K562 (cell line): Measurements from ENCODE around the gene OSGEP. TPM values are rescaled to one million over a fixed set of nuclear protein-coding genes. Genes with fewer than 3 reads are reported as not detected.

Experiments used
- ATAC-seq: fragments of 200-7000 bp; cut with Tn5 transposase; 3 replicates; pipeline ENCODE4 v1.9.1; 2020; ENCODE audit warnings: moderate library complexity
- BruUV-seq: library from RNA; stranded (reverse); fragments of 400-500 nt; replicated peaks from 2 replicates; lab custom pipeline; 2021; lab: Mats Ljungman, UMichigan
- CTCF ChIA-PET: fragments of 300-600 bp; formaldehyde crosslinking; extraction: SDS; loops from one replicate; lab custom pipeline; 2021; ENCODE audit warnings: low intra/inter-chr PET ratio; lab: Yijun Ruan, JAX
- POLR2A ChIA-PET: fragments of 300-600, 350-650 bp; sonication (Branson Sonifier 250); formaldehyde crosslinking; extraction: SDS; loops from one replicate; lab custom pipeline; 2021; ENCODE audit warnings: antibody characterized with exemption, inconsistent platforms; lab: Yijun Ruan, JAX
- DNase-seq, 4 experiments: peaks; one replicate each; pipeline versions ENCODE4 v3.0.0 to v3.0.0-alpha.2; 2011 to 2018; ENCODE audit warnings: low spot score in 3 of 4, mixed read lengths in 3 of 4; ENCODE audit errors: extremely low read depth in 1 of 4
- FAIRE-seq: peaks from 2 replicates; lab custom pipeline; 2011; peaks lifted over from hg19 to GRCh38; lab: Jason Lieb, UNC
- H2AFZ ChIP-seq: 2 replicates; pipeline ENCODE4 v1.6.0; 2011; ENCODE audit warnings: low read depth, low read length, control low read depth, inconsistent platforms
- H3K27ac ChIP-seq: fragments of 200-600 bp; 3 replicates; pipeline ENCODE4 v1.8.0; 2011; ENCODE audit warnings: low read depth, mild to moderate bottlenecking, control low read depth, inconsistent platforms, low read length, moderate library complexity, mixed read lengths; ENCODE audit errors: extremely low read depth
- H3K27me3 ChIP-seq, 2 experiments: fragments of 300-600 bp in 1 of 2; 2 replicates in 1 of 2; 3 replicates in 1 of 2; pipeline versions ENCODE4 v1.6.0 to v1.8.0; 2011; ENCODE audit warnings: inconsistent platforms in 2 of 2, low read length in 2 of 2, mild to moderate bottlenecking in 1 of 2, mixed read lengths in 1 of 2, moderate library complexity in 1 of 2; ENCODE audit not compliant: control insufficient read depth in 2 of 2, insufficient read depth in 2 of 2
- H3K36me3 ChIP-seq: fragments of 300-600 bp; 3 replicates; pipeline ENCODE4 v1.8.0; 2011; ENCODE audit warnings: mild to moderate bottlenecking, low read length, inconsistent platforms; ENCODE audit not compliant: control insufficient read depth, insufficient read depth
- H3K4me1 ChIP-seq, 2 experiments: fragments of 200-600 bp in 1 of 2; replicated peaks in 1 of 2; 2 replicates in 1 of 2; 3 replicates in 1 of 2; pipeline versions ENCODE4 v1.5.1 to v1.8.0; 2011; ENCODE audit warnings: inconsistent platforms in 2 of 2, low read length in 2 of 2, mild to moderate bottlenecking in 1 of 2, mixed read lengths in 1 of 2, moderate library complexity in 1 of 2; ENCODE audit not compliant: control insufficient read depth in 2 of 2, insufficient read depth in 2 of 2
- H3K4me2 ChIP-seq: 2 replicates; pipeline ENCODE4 v1.6.1; 2011; ENCODE audit warnings: low read length, control low read depth, inconsistent platforms, mixed read lengths; ENCODE audit not compliant: insufficient read depth
- H3K4me3 ChIP-seq: fragments of 200-600 bp; sonication (generic), shearing (Covaris generic); 2 replicates; pipeline ENCODE4 v1.5.1; 2016; ENCODE audit warnings: control low read depth, inconsistent platforms
- H3K79me2 ChIP-seq: fragments of 200-600 bp; 3 replicates; pipeline ENCODE4 v1.8.0; 2011; ENCODE audit warnings: low read length, inconsistent platforms; ENCODE audit not compliant: control insufficient read depth, insufficient read depth
- H3K9ac ChIP-seq, 2 experiments: 2 replicates each; pipeline versions ENCODE4 v1.6.0 to v1.6.1; 2011; ENCODE audit warnings: low read depth in 2 of 2, low read length in 2 of 2, control low read depth in 1 of 2, inconsistent platforms in 1 of 2, mild to moderate bottlenecking in 1 of 2, mixed read lengths in 1 of 2; ENCODE audit not compliant: insufficient read depth in 1 of 2
- H3K9me1 ChIP-seq: one replicate; pipeline ENCODE4 v1.6.0; 2011; ENCODE audit warnings: inconsistent platforms, mild to moderate bottlenecking, low read length, moderate library complexity; ENCODE audit not compliant: control insufficient read depth, insufficient read depth
- H3K9me3 ChIP-seq: replicated peaks from 2 replicates; pipeline ENCODE4 v1.5.1; 2011; ENCODE audit warnings: low read depth, low read length, inconsistent platforms; ENCODE audit not compliant: control insufficient read depth, insufficient read depth
- H4K20me1 ChIP-seq: replicated peaks from 2 replicates; pipeline ENCODE4 v1.6.1; 2011; ENCODE audit warnings: low read length, inconsistent platforms, mixed read lengths; ENCODE audit not compliant: control insufficient read depth, insufficient read depth
- ARID2 ChIP-seq: fragments of 450-650 bp; IDR thresholded peaks from 2 replicates; pipeline ENCODE4 v1.6.1; 2017; ENCODE audit warnings: antibody characterized with exemption, mild to moderate bottlenecking
- BRF1 ChIP-seq: IDR thresholded peaks from 3 replicates; pipeline ENCODE4 v1.6.1; 2011; ENCODE audit warnings: borderline replicate concordance, mild to moderate bottlenecking; ENCODE audit not compliant: insufficient read length; ENCODE audit errors: extremely low read depth
- DDX20 ChIP-seq: fragments of 450-650 bp; IDR thresholded peaks from 2 replicates; pipeline ENCODE4 v1.6.1; 2016; ENCODE audit warnings: missing genetic modification characterization, low read depth, mild to moderate bottlenecking, missing compliant biosample characterization, moderate library complexity
- KAT8 ChIP-seq: fragments of 450-650 bp; IDR thresholded peaks from 2 replicates; pipeline ENCODE4 v1.6.1; 2016; ENCODE audit warnings: low read depth, mild to moderate bottlenecking
- KDM5B ChIP-seq: fragments of 200-600 bp; sonication (generic); IDR thresholded peaks from 2 replicates; pipeline ENCODE4 v1.6.1; 2012; ENCODE audit warnings: low read depth, mild to moderate bottlenecking, moderate library complexity, low read length, control low read depth, inconsistent platforms; ENCODE audit not compliant: insufficient replicate concordance
- MCM2 ChIP-seq: fragments of 450-650 bp; IDR thresholded peaks from 2 replicates; pipeline ENCODE4 v1.6.1; 2017; ENCODE audit warnings: low read depth, mild to moderate bottlenecking
- MTA1 ChIP-seq: fragments of 450-650 bp; IDR thresholded peaks from 2 replicates; pipeline ENCODE4 v1.6.1; 2017; ENCODE audit warnings: borderline replicate concordance
- RFX5 ChIP-seq: IDR thresholded peaks from 2 replicates; pipeline ENCODE4 v1.6.1; 2011; ENCODE audit warnings: low read depth, mild to moderate bottlenecking, improper control_type of control experiment, low read length
- RNF2 ChIP-seq: sonication (generic); IDR thresholded peaks from 2 replicates; pipeline ENCODE4 v1.6.1; 2016
- SP1 ChIP-seq: sonication (generic); formaldehyde crosslinking; IDR thresholded peaks from 2 replicates; pipeline ENCODE4 v1.8.1; 2022; ENCODE audit warnings: mild to moderate bottlenecking, missing genetic modification reagents
- SREBF2 ChIP-seq: sonication (generic); formaldehyde crosslinking; IDR thresholded peaks from 2 replicates; pipeline ENCODE4 v1.4.0; 2020; ENCODE audit warnings: mild to moderate bottlenecking, missing genetic modification reagents
- WGBS: fragments of 100-300 bp; shearing (Covaris generic); methylation state at CpG from one replicate; pipeline ENCODE4 v1.1.6; 2016; ENCODE audit warnings: low coverage, mixed read lengths; ENCODE audit not compliant: insufficient coverage; ENCODE audit errors: missing lambda C conversion rate; 5-methylcytosine and 5-hydroxymethylcytosine counted together
- in situ Hi-C: fragments of 300-500 bp; cut with MboI; formaldehyde crosslinking; loops from 4 replicates; pipeline ENCODE4 v1.15.0; 2018; ENCODE audit warnings: inconsistent platforms, mixed read lengths
- intact Hi-C: fragments of 100-400 bp; cut with micrococcal nuclease; formaldehyde crosslinking; loops from 2 replicates; pipeline ENCODE4 v1.14.2; 2022
- polyA plus RNA-seq, 8 experiments: library from polyadenylated mRNA; depleted of rRNA in 4 of 8; stranded (reverse) in 5 of 8; unstranded in 3 of 8; fragments of >200 nt; fragmentation: Nextera tagmentation in 2 of 8; fragmentation: Illumina TruSeq in 1 of 8; extraction: Ambion mirVana in 2 of 8; extraction: Trizol in 1 of 8; gene quantifications; 2 replicates each; pipeline versions ENCODE4 v1.2.1 to v1.2.3, GENCODE V29; 2011 to 2014; ENCODE audit warnings: inconsistent platforms in 1 of 8, missing spikeins in 1 of 8
- total RNA-seq, 7 experiments: library from RNA; depleted of rRNA in 6 of 7; stranded (reverse); fragments of >200 nt in 6 of 7; fragmentation: Illumina TruSeq in 2 of 7; extraction: Trizol in 2 of 7; gene quantifications; 2 replicates each; pipeline versions ENCODE4 v1.2.1 to v1.2.3, GENCODE V29; 2011 to 2021; ENCODE audit warnings: low replicate concordance in 1 of 7
- TF ChIP-seq, protein P1 (sequence below), 3 experiments: fragments of 200-800 bp in 1 of 3; fragments of 250-450 bp in 1 of 3; fragments of 450-650 bp in 1 of 3; sonication (Bioruptor Pico) in 1 of 3; sonication (Bioruptor generic) in 1 of 3; formaldehyde crosslinking in 1 of 3; IDR thresholded peaks; 2 replicates each; pipeline versions ENCODE4 v1.6.1 to v1.8.0; 2016 to 2022; ENCODE audit warnings: mild to moderate bottlenecking in 2 of 3, missing genetic modification characterization in 2 of 3, missing compliant biosample characterization in 1 of 3, moderate library complexity in 1 of 3
- TF ChIP-seq, protein P2 (sequence below): fragments of 250-450 bp; sonication (Bioruptor Pico); IDR thresholded peaks from 2 replicates; pipeline ENCODE4 v1.8.0; 2021; ENCODE audit warnings: moderate library complexity, mild to moderate bottlenecking, inconsistent platforms
- TF ChIP-seq, protein P3 (sequence below): conservative IDR thresholded peaks from 2 replicates; pipeline ENCODE4 v1.6.1; 2011; ENCODE audit warnings: low read depth, mild to moderate bottlenecking, low read length; ENCODE audit not compliant: control insufficient read depth
- TF ChIP-seq, protein P4 (sequence below): fragments of 250-450 bp; sonication (Bioruptor Pico); IDR thresholded peaks from 2 replicates; pipeline ENCODE4 v1.4.0; 2020; ENCODE audit warnings: mild to moderate bottlenecking, moderate library complexity

OSGEP gene
- total and polyA plus RNA-seq, 9 of the 15 experiments (the other 6 are each of a cell fraction or from before 2014, with no cell fraction given): 32.1 to 59.2 (median 44.1) TPM

DNA sequence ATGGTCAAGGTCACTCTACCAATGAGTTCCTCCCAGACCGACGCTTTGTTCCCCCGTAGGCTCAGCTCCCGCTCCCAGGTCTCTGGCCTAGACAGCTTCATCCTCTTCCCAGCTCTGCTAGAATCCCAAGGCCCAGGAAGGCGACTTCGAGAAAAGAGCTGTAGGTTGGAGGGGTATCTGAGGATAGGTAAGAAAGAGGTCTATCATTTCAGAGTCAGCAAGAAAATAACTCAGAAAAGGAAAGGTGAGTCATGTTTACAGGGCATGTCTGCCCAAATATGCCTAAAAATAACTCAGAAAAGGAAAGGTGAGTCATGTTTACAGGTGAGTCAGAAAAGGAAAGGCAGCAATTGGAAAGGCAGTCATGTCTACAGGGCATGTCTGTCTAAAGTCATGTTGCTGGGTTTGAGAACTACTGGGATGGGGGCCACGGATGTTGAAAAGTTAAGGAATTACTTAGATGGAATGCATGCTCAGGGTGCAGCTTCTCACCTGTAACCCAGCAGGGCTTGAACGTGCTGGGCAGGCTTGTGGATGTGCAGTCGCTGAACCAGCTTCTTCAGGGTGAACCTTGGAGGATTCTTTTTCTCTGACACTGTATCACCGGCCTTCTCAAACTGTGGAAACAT is 53.5 kb downstream of the OSGEP start (continued):
- TF ChIP-seq DDX20 (tag) (no peak), RNF2 (no peak), RFX5 (no peak), ARID2 (no peak), SP1 (CRISPR knock-in tag) (no peak)
- TF ChIP-seq, protein P1, sequence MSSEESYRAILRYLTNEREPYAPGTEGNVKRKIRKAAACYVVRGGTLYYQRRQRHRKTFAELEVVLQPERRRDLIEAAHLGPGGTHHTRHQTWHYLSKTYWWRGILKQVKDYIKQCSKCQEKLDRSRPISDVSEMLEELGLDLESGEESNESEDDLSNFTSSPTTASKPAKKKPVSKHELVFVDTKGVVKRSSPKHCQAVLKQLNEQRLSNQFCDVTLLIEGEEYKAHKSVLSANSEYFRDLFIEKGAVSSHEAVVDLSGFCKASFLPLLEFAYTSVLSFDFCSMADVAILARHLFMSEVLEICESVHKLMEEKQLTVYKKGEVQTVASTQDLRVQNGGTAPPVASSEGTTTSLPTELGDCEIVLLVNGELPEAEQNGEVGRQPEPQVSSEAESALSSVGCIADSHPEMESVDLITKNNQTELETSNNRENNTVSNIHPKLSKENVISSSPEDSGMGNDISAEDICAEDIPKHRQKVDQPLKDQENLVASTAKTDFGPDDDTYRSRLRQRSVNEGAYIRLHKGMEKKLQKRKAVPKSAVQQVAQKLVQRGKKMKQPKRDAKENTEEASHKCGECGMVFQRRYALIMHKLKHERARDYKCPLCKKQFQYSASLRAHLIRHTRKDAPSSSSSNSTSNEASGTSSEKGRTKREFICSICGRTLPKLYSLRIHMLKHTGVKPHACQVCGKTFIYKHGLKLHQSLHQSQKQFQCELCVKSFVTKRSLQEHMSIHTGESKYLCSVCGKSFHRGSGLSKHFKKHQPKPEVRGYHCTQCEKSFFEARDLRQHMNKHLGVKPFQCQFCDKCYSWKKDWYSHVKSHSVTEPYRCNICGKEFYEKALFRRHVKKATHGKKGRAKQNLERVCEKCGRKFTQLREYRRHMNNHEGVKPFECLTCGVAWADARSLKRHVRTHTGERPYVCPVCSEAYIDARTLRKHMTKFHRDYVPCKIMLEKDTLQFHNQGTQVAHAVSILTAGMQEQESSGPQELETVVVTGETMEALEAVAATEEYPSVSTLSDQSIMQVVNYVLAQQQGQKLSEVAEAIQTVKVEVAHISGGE (CRISPR knock-in tag; IDR thresholded peaks at IDR 0.05): no peak
- TF ChIP-seq, protein P2, sequence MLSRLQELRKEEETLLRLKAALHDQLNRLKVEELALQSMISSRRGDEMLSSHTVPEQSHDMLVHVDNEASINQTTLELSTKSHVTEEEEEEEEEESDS (CRISPR knock-in tag): no peak

DNA sequence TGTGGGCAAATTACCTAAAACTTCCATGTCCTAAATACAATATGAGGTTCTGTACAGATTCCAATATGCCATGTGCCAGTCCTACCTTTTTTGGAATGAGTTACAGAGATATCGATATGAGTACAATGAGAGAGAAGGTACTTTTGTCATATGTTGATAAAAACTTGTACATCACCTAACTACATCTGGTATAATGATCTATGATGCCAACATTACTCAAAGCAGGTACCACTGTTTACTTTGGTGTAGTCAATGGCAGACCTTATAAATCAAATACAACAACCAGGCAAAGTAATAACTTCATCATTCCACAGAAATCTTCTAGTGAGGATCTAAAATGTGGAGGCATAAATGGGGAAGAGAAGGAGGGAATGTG is 54.0 kb downstream of the OSGEP start:
- ATAC-seq (no peak), FAIRE-seq (no peak), DNase-seq (no peak)
- 100% methylated on average over 1 of the region's 1 CpG for WGBS
- peaks cover 16% of the 10 kb centered on the region; the same call in 2 of the 3 replicates for H3K36me3 ChIP-seq
- H3K9ac ChIP-seq: no peak overlapping the region
- CTCF ChIA-PET: no interaction called here
- in situ Hi-C loops (no loop called here), intact Hi-C loops (no loop called here)
- H3K27me3 ChIP-seq: no peaks in the 10 kb centered on the region
- no peaks in the 10 kb centered on the region; a peak in 1 of 5 replicates for H3K4me1 ChIP-seq
- H3K9me1 ChIP-seq: peaks cover 3% of the 10 kb centered on the region
- no peaks in the 10 kb centered on the region for H3K9me3 ChIP-seq
- no peak overlapping the region for H2AFZ ChIP-seq
- no peak overlapping the region for H3K4me2 ChIP-seq
- no peak overlapping the region for H3K27ac ChIP-seq
- no peak overlapping the region for H3K4me3 ChIP-seq
- POLR2A ChIA-PET: no interaction called here
- BruUV-seq: no TSS peak
- H4K20me1 ChIP-seq: no peaks in the 10 kb centered on the region
- no peaks in the 10 kb centered on the region for H3K79me2 ChIP-seq
- TF ChIP-seq MCM2 (no peak), MTA1 (no peak), SREBF2 (no peak), KDM5B (no peak), KAT8 (no peak), BRF1 (no peak)
- TF ChIP-seq, protein P3, sequence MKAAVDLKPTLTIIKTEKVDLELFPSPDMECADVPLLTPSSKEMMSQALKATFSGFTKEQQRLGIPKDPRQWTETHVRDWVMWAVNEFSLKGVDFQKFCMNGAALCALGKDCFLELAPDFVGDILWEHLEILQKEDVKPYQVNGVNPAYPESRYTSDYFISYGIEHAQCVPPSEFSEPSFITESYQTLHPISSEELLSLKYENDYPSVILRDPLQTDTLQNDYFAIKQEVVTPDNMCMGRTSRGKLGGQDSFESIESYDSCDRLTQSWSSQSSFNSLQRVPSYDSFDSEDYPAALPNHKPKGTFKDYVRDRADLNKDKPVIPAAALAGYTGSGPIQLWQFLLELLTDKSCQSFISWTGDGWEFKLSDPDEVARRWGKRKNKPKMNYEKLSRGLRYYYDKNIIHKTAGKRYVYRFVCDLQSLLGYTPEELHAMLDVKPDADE: no peak
- TF ChIP-seq, protein P4, sequence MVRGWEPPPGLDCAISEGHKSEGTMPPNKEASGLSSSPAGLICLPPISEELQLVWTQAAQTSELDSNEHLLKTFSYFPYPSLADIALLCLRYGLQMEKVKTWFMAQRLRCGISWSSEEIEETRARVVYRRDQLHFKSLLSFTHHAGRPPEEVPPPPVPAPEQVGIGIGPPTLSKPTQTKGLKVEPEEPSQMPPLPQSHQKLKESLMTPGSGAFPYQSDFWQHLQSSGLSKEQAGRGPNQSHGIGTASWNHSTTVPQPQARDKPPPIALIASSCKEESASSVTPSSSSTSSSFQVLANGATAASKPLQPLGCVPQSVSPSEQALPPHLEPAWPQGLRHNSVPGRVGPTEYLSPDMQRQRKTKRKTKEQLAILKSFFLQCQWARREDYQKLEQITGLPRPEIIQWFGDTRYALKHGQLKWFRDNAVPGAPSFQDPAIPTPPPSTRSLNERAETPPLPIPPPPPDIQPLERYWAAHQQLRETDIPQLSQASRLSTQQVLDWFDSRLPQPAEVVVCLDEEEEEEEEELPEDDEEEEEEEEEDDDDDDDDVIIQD (CRISPR knock-in tag): no peak
